ELF-1 (cell line): ENCODE measurements around the gene PLTP.

Experiments
- DNase-seq: peaks from one replicate; pipeline ENCODE4 v3.0.0-alpha.2; 2016; ENCODE audit warnings: low read depth, low spot score

Gene PLTP

DNA sequence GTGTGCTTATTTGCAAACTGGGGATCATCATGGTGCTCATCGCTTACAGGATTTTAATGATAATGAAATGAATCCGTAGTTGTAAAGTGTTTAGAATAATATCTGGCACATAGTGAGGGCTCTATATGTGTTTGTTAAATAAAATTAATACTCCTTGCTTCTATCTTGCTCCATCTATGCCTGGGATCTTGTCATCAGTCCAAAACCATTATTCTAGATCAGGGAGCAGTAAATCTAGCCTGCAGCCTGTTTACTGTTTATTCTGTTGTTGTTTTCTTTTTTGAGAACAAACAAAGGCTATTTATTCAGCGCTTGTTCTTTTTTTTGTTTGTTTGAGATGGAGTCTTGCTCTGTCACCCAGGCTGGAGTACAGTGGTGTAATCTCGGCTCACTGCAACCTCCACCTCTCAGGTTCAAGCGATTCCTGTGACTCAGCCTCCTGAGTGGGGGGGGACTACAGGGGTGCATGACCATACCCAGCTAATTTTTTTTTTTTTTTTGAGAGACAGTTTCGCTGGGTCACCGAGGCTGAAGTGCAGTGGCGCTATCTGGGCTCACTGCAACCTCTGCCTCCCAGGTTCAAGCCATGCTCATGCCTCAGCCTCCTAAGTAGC is 62.9 kb downstream of the PLTP start:
- no peak for DNase-seq
